ENCODE data around the gene CHD1L. TPM values are rescaled to one million over a fixed set of nuclear protein-coding genes. Genes with fewer than 3 reads are reported as not detected.

CHD1L gene
- polyA plus RNA-seq, 1 donor from 2014 or later = 29.5 TPM

GRCh38 chr1:147246910-147247655 is 4.6 kb downstream of the CHD1L start:
- no peak overlapping the region for H3K27ac ChIP-seq (ENCODE audit: low read length)
- H3K27me3 ChIP-seq (ENCODE audit: insufficient read depth, low read depth, low read length) = no peaks in the 10 kb centered on the region
- H2AFZ ChIP-seq (ENCODE audit: low read depth, low read length) = no peak overlapping the region
- H3K9ac ChIP-seq (ENCODE audit: low read length) = no peak overlapping the region
- H3K4me3 ChIP-seq (ENCODE audit: low read length) = no peak overlapping the region
- no peaks in the 10 kb centered on the region for H3K36me3 ChIP-seq (ENCODE audit: insufficient read depth, low read length)
- no peak for TF ChIP-seq REST (IDR thresholded peaks at IDR 0.05; ENCODE audit: borderline replicate concordance)
- TF ChIP-seq EP300 (conservative IDR thresholded peaks at IDR 0.05; ENCODE audit: poor library complexity, severe bottlenecking) = no peak
- TF ChIP-seq TAF1 (IDR thresholded peaks at IDR 0.05; ENCODE audit: low read depth) = no peak
- no peak for TF ChIP-seq EZH2 (IDR thresholded peaks at IDR 0.05; ENCODE audit: borderline replicate concordance, insufficient read depth, low read length, poor library complexity, severe bottlenecking)
- TF ChIP-seq CTCF (IDR thresholded peaks at IDR 0.05; ENCODE audit: poor library complexity, severe bottlenecking) = no peak
- TF ChIP-seq MXI1 (conservative IDR thresholded peaks at IDR 0.05; ENCODE audit: poor library complexity, severe bottlenecking) = no peak
- no peak for TF ChIP-seq POLR2AphosphoS5 (IDR thresholded peaks at IDR 0.05)
- TF ChIP-seq SMC3 (conservative IDR thresholded peaks at IDR 0.05; ENCODE audit: poor library complexity) = no peak
- TF ChIP-seq RAD21 (conservative IDR thresholded peaks at IDR 0.05) = no peak
- no peaks in the 10 kb centered on the region for H3K9me3 ChIP-seq (ENCODE audit: low read length)
- H3K4me2 ChIP-seq (ENCODE audit: low read length) = no peak overlapping the region
- no peaks in the 10 kb centered on the region for H4K20me1 ChIP-seq (ENCODE audit: insufficient read depth)
- no peaks in the 10 kb centered on the region for H3K9me2 ChIP-seq (ENCODE audit: insufficient read depth, low read length)
- peaks cover 50% of the 10 kb centered on the region for H3K79me2 ChIP-seq (replicated peaks; ENCODE audit: insufficient read depth, low read length)
- H3F3A ChIP-seq (ENCODE audit: insufficient read depth, low read length, poor library complexity, severe bottlenecking) = no peaks in the 10 kb centered on the region

- peaks cover 50% of the 10 kb centered on the region for H3K79me2 ChIP-seq (replicated peaks; ENCODE audit: insufficient read depth, low read length)
- no peaks in the 10 kb centered on the region for H3K9me2 ChIP-seq (ENCODE audit: insufficient read depth, low read length)
- no peak overlapping the region for H3K4me3 ChIP-seq (ENCODE audit: low read length)
- no peak overlapping the region for H3K9ac ChIP-seq (ENCODE audit: low read length)
- H3K9me3 ChIP-seq (ENCODE audit: low read length) = no peaks in the 10 kb centered on the region
- H2AFZ ChIP-seq (ENCODE audit: low read depth, low read length) = no peak overlapping the region
- no peaks in the 10 kb centered on the region for H4K20me1 ChIP-seq (ENCODE audit: insufficient read depth)
- no peak overlapping the region for H3K4me2 ChIP-seq (ENCODE audit: low read length)
- H3F3A ChIP-seq (ENCODE audit: insufficient read depth, low read length, poor library complexity, severe bottlenecking) = no peaks in the 10 kb centered on the region
- no peak overlapping the region for H3K27ac ChIP-seq (ENCODE audit: low read length)
- no peaks in the 10 kb centered on the region for H3K27me3 ChIP-seq (ENCODE audit: insufficient read depth, low read depth, low read length)
- H3K36me3 ChIP-seq (ENCODE audit: insufficient read depth, low read length) = no peaks in the 10 kb centered on the region
- TF ChIP-seq CTCF (IDR thresholded peaks at IDR 0.05; ENCODE audit: poor library complexity, severe bottlenecking) = no peak
- TF ChIP-seq POLR2AphosphoS5 (IDR thresholded peaks at IDR 0.05) = no peak
- TF ChIP-seq SMC3 (conservative IDR thresholded peaks at IDR 0.05; ENCODE audit: poor library complexity) = no peak
- no peak for TF ChIP-seq MXI1 (conservative IDR thresholded peaks at IDR 0.05; ENCODE audit: poor library complexity, severe bottlenecking)
- no peak for TF ChIP-seq RAD21 (conservative IDR thresholded peaks at IDR 0.05)
- no peak for TF ChIP-seq EZH2 (IDR thresholded peaks at IDR 0.05; ENCODE audit: borderline replicate concordance, insufficient read depth, low read length, poor library complexity, severe bottlenecking)
- TF ChIP-seq TAF1 (IDR thresholded peaks at IDR 0.05; ENCODE audit: low read depth) = no peak
- no peak for TF ChIP-seq EP300 (conservative IDR thresholded peaks at IDR 0.05; ENCODE audit: poor library complexity, severe bottlenecking)
- TF ChIP-seq REST (IDR thresholded peaks at IDR 0.05; ENCODE audit: borderline replicate concordance) = no peak
Observed at GRCh38 chr1:147247656-147248238, 5.3 kb downstream of the CHD1L start.
